Stimulated activated naive CD4-positive, alpha-beta T cell treated with Interleukin-2 at 50 U/mL for 16 hours (primary cell): ENCODE data around the gene KHDRBS2.

Source experiments
- DNase-seq: peaks from one replicate; lab custom pipeline; 2025; lab: John Stamatoyannopoulos, UW

The KHDRBS2 gene

DNA sequence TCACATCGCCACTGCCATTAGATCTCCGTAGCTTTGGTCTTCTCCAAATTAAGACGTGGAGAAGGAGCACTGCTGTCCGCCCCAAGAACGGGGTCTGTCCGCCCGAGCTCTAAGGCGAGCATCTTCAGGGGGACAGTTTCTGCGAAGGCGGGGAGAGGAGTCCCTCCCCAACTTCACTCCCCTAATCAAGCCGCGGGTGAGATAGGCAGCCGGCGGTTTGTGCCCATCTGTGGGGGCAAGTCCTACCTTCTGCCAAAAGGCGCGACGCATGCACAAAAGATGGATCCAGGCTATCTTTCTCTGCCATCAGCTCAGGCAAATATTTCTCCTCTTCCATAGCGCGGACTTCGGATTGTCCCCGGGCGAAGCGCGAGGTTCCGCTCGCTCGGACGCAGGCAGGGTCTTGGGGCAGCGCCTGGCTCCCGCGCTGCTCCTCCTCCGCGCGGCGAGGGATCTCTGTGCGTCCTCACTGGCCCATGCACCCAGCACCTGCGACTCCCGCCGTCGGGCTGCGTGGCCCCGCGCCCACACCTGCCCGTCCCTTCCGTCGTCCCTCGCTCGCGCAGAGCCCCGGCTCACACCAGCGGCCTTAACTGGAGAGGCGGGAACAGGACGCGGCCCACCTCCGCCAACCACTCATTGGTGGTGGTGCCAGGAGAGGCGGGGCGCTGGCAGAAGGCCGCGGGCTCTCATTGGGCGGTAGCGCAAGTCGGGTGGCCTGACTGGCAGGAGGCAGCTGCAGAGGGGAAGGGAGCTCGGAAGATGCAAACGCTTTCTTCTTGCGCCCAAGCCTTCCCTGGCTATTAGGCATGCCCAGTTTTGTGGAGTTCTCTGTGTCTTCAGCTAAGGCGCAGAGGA is at the start of gene KHDRBS2:
TSS of gene KHDRBS2 (minus strand) at position 614 of the 858 bp plus-strand sequence.
- DNase-seq, result no peak

DNA sequence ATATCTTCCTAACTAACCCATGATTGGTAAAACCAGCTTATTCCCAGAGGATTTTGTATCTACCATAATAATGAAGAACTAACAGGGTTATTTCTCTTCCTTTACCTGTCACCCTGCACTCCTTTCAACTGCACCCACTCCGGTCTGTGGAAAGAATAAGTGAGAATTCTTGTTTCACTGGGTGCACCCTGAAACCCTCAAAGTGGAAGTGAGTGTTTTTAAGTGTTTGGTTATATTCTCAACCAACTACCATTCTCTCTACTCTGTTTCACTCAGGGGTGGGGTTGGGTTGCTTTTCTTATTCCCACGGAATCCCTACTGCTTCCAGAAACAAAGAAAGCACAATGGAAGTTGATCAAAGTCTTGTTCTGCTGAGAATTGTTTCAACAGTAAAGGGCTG is 42.6 kb upstream of the KHDRBS2 start:
- no peak for DNase-seq

DNA sequence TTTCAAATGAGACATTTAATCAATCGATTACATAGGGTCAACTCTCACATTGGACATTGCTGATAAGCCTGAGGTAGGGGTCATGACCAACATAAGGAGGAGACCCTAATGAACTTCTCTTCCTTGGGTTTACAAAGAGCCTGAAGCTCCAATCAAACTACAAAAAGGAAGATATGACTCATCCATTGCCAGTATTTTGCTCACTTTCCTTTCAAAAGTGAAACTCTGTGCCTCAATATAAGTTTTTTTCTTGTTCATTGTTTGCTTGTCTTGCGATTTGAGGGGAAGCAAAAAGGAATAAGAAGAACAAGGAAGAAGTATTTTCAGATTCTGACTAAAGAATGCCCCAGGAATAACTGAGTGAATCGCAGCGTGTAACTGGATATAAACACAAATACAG is 38.8 kb upstream of the KHDRBS2 start:
- no peak for DNase-seq

DNA sequence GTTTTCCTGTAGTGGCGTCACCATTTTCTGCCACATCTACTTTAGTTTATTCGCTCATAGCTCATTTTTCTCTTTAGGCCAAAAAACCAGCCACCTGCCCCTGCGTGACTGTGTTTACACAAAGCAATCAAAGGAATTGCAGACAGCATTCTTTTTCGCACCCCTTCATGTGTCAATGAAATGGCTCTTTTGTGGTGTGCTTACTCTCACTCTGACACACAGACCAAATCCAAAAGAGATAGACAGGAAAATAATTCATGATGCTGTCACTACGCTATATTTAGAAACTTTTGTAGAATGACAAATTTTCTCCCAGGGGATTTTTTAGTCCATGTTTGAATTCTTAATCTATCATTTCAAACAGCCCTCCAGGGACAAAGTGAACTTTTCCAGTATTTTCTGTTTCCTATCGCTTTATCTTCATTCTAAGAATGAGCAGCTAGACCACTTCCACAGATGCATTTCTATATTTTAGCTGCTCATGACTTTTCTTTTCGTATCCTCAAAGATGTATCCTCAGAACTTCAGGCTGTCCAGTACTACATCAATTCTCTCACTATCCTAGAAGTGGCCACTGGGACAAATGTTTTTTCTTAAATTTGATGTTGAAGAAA is 37.9 kb upstream of the KHDRBS2 start:
- DNase-seq, result no peak

DNA sequence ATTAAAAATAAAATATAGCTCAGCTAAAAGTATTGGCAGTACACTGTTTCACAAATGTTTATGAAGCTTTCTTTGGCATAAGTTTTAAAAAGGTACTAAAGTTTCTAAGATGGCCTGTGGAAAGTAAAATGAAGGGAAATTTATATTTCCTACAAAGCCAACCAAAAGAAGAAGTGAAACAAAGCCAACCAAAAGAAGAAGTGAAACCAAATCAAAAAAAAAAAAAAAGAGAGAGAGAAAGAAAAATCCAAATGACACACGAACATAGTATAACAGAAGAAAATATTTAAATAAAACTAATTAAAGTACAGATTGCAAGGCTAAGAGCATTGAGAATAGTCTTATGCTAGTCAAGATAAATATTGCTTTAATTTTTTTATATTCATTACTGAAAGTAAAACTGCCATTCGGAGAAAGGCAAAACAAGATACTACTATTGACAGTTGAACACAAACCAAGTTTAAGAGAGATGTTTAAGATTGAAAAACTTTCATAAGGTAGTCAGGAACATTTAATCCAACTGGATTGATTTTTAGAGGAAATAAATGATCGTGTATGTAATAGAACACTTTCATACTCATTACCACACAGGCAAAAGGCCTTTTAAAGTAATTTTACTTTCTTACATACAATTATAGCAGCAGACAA is 12.8 kb upstream of the KHDRBS2 start:
- DNase-seq, result no peak

DNA sequence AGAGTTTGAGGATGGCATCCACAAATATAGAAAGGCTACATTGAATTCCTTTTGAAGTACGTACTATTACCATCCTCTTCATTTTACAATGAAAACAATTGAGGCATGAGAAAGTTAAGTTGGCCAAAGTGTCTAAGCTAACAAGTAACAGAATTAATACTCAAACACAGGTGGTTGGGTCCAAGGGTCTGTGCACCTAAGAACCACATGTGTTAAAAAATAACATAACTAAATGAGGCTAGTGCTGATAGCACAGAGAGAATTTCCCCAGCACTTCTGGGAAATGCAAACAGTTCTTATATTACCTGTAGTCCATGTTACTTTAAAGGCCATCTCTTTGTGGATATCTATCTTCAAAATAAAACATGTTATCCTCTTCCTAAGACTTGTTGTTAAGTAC is 10.5 kb upstream of the KHDRBS2 start:
- DNase-seq, result no peak

DNA sequence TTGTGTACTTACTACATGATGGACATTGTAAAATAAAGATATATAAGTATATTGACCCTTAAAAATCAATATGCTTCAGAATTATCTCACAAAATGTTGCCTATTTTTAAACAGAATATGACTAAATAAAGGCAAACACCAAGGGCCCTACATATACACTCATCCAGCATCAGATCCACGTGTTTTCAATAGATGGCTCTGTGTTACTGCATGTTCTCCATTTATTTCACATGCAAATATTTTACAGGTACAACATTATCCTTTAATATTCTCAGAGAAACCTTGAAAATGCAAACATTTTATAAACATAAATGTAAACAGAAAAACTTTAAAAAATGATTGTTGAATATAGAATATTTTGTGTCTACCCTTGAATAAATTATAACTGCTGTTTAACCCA is 2.9 kb upstream of the KHDRBS2 start:
- DNase-seq, result no peak

DNA sequence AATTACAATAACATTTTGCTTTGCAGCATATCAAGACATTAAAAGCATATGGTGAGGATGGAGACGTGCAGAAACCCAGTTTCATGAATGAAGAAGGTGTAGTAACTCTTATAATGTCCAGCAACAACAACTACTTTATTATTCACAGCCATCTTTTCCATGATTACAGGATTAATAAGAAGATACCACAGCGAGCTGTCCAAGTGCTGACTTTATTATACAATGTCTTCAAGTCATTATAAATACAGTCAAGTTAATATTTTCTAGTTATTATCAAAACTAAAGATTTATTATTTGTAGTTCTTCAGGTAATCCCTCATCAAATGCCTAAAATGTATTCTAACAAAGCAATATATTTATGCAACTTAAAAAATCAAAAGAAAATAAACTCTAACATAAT is 2.5 kb upstream of the KHDRBS2 start:
- no peak for DNase-seq

DNA sequence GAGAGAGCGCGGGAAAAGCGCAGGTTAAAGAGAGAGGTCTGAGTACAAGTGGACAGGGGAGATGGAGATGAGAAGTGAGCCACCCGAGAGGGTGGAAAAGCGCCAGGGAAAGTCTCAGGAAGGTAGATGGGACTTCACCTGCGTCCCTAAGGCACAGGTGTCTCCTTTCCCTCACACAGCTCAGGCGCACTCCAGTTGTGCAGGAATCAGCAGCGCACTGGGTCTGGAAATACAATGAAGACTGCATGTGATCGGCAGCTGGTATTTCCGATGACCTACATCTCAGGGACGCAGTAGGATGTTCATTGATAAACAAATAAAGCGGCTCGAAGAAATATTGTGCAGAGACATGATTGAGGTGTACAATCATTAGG is 432 bp upstream of the KHDRBS2 start:
- DNase-seq, result no peak

DNA sequence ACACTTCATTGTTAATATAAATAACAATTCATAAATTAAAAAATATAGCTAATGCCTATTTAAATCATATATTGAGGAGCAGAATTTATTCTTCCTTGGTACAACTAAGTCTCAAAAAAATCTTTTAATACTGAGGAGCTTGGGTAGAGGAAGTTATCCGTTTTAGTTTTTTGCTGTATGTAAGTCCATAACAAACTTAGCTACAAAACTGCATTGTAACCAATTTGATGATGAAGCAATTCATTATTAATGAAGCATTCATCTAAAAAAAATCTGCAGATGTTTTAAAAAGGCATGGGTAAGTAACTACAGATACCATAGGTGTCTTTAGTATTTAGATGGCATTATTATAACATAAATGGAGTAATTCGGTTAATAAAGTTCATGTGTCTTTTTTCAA is 1.3 kb downstream of the KHDRBS2 start:
- no peak for DNase-seq

DNA sequence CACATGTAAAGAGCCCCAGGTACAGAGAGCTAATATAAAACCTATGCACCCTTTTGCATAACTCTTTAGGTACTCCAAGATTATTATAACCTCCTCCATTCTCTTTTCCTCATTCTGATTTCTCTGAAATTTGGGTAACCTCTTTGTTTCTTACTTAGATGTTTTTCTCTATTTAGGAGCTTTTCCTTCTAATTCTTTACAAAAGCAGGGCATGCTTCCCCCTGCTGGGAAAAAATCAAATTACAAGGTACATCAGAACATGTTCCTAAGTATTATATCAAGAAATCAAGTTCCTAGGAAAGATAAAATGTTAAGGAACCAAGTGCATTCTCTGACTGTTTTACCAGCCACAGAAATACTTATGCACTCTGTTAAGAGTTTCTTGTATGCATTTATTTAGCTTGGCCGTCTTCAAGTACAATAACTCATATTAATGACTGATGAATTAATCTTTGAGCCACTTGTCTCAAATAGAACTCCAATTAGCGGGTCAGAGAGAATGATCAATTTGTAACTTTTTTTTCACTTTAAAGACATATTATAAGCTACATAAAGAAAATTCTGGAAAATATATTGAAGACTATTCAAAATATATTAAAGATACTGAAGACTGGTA is 2.1 kb downstream of the KHDRBS2 start:
- DNase-seq, result no peak

DNA sequence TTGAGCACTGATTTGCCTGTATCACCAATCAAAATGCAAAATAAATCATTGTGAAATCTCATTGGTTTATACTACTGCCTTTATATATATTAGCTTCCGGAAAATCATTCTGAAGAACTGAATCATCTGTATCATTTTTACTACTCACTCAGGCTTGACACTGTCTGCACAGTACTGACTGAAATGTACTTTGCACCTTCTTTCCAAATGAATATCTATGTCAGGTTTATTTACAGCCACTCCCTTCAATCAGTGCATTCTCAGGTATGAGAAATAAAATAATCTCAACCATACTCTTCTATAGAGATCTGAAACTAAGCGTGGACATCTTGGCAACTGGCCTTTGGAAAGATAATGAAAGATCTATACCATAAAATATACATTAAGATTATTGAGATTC is 2.7 kb downstream of the KHDRBS2 start:
- DNase-seq, result no peak

DNA sequence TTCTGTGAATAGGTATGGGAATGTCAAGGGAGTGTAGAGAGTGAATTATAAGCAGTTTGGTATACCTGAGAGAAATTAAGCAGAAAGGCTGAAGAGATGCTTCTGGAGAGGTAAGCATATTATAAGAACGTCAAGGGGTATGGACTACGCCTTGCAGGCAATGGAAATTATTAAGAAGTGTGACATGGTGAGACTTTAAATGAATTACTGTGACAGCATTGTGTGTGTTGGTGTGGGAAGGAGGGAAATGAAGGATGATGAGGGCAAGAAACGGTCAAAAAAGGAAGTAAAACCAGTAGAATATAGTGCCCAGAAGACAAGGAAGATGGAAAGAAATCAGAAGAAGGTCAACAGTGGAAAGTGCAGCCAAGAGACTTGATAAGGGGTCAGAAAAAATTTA is 5.9 kb downstream of the KHDRBS2 start:
- no peak for DNase-seq

DNA sequence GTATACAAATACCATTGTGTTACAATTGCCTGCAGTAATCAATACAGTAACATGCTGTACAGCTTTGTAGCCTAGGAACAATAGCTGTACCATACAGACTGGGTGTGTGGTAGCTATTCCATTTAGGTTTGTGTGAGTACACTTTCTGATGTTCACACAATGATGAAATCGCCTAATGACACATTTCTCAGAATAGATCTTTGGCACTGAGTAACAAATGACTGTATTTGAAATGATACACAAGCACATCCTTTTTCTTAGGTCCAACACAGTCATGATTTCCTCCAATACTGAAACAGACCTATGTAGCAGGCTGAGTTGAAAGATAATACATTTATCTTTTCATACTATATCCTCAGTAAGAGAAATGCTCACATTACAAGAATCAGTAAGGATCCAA is 13.9 kb downstream of the KHDRBS2 start:
- DNase-seq, result no peak

DNA sequence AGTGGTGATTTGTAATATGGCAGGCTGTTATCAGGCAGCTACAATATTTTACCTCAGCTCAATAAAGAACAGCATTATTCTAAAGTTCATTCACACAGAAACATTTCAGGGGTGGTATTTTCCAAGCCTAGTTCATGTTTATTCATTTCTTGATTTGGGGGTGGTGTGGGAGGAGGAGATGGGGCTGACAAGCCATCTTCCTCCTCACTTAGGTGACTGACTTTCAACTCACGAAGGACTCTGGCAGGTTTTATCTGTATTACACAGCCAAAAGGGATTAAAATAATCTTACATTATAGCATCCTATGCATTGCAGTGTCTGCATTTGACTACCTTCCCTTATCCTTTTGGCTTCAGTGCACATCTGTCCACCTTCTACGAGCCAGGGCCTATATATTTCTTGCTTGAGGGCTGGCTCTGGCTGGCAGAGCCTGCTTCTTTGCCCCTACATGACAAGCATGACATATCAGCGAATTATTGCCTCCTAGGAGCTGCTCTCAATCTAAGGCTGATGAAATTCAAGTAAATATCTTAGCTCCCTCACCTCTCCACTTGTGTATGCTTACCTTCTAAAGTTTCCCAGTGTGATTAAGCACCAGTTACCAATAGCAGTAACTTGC is 20.0 kb downstream of the KHDRBS2 start:
- no peak for DNase-seq

DNA sequence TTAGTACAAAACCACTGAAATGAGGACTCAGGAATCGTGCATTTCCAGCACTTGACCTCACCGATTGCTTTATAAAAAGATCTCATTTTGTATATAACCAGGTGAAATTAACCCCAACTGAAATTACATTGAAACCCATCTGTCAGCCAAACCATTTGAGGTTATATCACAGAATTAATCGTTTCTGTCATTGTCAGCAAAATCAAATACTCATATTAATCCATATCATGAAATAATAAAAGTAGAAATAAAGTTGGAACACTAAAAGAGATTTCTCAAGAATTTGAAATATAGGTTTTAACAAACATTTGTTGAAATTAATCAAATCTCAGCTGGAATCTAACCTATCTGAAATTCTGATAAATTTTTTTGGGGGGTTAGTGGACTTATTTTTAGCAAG is 23.7 kb downstream of the KHDRBS2 start:
- no peak for DNase-seq

DNA sequence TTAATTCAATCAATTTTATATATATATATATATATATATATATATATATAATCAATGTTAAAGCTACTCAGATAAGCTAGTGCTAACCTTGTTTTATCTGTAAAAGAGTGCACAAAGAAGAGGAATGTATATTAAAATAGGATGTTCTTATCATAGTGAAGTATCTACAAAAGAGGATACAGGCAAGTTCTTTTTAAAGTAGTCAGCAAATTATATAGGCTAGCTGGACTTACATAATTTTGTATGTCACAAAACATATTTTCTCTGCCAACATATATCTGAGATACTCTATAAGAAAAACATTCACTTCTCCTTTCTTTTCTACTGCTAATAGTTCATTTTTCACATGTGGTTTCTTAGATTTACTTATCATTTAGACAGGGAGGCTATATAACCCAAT is 39.9 kb downstream of the KHDRBS2 start:
- DNase-seq, result no peak

DNA sequence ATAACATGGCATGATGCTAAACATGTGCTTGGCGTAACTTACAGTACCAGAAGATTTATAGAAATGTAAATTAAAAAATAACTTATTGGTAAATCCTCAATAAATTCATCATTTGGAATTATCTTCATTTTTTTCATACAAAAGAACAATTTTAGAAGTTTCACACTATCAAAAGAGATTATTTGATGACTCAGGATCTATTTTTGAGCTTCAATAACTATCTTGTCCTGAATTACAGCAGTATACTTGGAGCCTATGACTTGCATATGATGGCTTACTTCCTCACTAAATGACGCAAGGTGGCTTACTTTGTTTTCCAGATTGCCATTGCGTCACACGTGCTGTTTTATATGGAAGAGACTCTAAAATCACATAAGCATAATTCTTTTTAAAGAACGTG is 49.2 kb downstream of the KHDRBS2 start:
- no peak for DNase-seq

DNA sequence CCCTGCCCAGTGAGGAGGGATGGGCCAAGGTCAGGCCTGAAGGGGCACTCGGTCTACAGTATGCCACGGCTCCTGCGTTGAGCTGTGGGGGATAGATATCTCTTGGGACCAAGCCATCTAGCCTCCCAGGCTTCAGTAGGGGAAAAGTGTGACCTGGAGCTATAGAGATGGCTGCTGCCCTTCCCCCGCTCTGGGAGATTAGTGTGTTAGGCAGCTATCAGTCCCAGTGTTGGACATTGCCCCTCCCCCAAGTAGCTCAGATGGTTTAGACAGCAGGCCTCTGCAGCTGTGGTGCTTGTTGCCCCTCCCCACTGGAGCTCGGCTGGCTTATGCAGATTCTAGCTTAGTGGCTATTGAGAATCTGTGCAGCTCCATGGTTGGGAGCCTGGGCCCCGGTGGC is 56.8 kb downstream of the KHDRBS2 start:
- no peak for DNase-seq

DNA sequence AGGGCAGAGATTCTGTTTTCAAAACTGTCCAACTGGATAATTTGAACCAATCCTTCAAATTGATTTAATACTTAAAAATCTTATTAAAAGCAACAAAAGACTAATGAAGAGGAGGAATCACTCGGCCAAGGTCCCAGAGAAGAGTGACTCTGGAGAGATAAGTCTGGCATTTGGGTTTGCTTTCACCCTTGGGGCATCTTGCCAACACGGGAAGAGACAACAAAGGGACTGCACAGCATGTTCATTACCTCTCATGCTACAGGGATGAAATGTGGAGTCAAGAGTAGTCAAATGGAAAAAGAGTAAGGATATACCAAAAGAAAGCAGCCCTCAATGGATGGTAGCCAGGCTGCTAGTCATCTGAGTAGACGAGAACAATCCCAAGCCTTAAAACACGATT is 68.2 kb downstream of the KHDRBS2 start:
- no peak for DNase-seq

DNA sequence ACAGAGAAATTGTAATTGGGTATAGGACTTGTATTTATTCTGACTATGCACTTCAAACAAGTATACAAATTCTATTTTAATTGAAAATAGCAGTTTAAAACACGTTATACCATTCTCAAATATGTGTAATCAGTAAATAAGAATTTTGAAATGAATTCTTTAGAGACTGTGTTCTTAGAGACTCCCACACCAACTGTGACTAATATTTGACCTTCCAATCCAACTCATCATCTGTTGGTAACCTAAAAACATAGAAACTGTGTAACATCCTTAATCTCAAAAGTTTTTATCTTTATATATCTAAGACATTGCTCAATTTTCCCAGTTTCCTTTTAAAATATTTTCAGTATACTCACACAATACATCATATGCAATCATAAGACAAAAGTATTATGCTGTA is 83.9 kb downstream of the KHDRBS2 start:
- DNase-seq, result no peak

DNA sequence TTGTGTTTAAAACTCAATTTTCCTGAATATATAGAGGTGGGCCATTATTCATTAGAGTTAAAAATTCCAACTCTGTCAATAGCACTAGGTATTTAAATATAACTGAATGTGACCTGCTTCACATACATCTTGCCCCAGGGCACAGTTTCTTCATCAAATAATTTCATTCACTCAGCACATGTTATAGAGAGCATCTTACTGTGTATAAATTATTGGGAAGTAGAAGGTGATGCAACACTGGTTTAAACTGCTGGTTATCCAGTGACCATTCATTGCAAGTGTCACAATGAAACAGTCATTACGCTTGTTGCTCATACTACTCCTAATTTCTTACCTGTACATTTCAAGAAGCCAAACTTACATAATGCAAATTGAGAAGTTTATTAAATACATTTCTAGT is 93.4 kb downstream of the KHDRBS2 start:
- DNase-seq, result no peak

DNA sequence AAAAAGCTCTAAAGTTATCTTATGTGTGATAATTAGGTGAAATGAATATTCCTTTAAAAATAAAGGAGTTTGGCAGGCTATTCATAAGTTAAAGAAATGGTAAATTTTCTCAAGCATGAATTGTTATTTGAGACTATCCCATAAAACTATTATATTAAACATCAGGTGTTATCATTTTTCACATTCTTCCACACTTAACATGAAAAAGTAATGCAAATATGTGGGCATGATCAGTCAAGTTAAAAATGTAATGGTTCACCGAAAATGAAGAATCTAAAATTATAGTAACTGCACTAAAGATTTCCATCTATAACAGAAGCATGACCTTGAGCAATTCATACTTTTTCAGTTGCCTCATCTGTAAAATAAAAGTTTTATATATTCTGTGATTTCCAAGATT is 110.8 kb downstream of the KHDRBS2 start:
- DNase-seq, result no peak
